GM19397 (cell line): ENCODE data around the gene HIF1AN.

Experiments
- ATAC-seq: cut with Tn5 transposase; IDR thresholded peaks from one replicate; pipeline ENCODE4 v1.9.1; 2021; ENCODE audit warnings: mild to moderate bottlenecking, moderate library complexity; ENCODE audit not compliant: unreplicated experiment

Gene HIF1AN

DNA sequence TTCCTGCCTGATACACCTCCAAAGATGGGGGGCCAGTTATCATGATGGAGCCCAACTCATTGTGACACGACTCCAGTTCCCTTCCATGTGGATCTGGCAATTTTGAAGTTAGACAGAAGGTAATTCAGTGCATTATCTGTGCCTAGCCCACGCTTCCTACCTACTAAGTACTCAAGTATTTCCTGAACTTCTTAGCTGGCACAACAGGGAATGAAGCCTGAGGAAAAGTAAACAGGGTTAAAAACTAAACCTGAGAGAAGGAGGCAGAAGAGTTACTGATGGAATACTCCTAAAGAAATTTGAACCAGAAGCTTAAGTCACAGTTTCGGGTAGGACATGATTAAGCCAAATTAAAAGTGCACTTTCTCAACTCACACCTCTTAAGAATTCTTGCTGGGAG, 14.9 kb upstream of the HIF1AN start:
- no peak for ATAC-seq

DNA sequence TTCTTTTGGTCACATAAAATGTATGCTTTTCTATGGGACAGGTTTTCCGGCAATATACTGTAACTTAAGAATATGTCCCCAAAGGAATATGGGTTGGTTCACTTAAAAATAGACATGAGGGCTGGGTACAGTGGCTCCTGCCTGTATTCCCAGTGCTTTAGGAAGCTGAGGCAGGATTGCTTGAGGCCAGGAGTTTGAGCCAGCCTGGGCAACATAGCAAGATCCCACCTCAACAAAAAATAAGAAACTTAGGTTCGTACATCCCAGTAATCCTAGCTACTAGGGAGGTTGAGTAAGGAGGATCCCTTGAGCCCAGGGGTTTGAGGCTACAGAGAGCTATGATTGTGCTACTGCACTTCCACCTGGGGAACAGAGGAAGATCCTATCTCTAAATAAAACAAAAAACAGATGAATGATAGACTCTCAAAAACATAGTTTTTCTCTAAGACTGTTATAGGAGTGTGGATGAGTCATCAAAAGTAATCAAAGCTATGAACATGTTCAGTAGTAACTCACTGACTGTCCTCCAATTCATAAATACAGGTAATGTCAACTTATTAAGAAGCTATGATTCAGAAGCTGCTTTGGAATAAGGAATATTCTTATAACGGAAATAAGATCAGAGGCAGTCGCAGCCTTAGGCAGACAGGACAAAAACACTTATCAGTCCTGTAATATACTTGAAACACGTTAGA, 13.5 kb upstream of the HIF1AN start:
- no peak for ATAC-seq

DNA sequence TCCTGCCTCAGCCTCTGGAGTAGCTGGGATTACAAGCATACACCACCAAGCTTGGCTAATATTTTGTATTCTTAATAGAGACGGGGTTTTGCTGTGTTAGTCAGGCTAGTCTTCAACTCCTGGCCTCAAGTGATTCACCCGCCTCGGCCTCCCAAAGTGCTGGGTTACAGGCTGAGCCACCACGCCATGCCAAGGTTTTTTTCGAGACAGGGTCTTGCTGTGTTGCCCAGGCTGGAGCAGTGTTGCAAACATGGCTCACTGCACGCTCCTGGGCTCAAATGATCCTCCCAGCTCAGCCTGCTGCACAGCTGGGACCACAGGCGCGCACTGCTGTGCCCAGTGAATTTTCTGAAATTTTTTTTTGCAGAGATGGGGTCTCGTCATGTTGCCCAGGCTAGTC, 12.8 kb upstream of the HIF1AN start:
- no peak for ATAC-seq

DNA sequence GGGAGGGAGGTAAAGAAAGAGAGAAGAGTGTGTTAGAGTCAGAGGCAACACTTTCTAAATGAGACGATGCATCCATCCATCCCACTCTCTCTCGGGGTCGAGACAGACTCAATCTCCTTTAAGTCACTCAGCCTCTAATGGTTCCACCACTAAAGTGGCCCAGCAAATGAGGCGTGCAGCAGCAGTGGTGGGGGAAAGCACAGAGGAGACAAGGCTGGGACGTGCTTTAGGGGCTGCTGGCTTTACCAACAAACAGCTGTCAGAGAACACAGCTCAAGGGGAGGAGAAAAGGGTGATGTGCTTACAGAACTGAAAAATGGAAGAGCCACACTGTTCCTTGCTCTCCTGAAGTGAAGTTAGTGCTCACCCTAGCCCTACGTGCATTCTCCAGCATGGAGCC, 11.5 kb upstream of the HIF1AN start:
- no peak for ATAC-seq

DNA sequence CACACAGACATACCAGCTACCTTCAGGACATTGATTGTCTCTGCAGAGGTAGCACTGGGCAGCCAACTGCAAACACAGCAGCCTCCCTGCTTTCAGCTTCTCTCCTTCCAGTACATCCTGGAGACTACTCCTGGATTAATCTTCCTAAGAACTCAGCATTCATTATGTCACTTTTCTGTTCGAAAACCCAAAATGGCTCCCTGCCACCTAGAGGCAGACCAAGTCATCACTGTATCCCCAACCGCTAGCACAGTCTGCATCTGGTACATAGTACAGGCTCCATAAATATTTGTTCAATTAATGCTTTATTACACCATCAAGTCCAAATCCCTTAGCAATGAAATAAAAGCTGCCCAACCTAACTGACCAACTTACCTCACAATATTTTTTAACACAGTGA, 11.1 kb upstream of the HIF1AN start:
- ATAC-seq = no peak

DNA sequence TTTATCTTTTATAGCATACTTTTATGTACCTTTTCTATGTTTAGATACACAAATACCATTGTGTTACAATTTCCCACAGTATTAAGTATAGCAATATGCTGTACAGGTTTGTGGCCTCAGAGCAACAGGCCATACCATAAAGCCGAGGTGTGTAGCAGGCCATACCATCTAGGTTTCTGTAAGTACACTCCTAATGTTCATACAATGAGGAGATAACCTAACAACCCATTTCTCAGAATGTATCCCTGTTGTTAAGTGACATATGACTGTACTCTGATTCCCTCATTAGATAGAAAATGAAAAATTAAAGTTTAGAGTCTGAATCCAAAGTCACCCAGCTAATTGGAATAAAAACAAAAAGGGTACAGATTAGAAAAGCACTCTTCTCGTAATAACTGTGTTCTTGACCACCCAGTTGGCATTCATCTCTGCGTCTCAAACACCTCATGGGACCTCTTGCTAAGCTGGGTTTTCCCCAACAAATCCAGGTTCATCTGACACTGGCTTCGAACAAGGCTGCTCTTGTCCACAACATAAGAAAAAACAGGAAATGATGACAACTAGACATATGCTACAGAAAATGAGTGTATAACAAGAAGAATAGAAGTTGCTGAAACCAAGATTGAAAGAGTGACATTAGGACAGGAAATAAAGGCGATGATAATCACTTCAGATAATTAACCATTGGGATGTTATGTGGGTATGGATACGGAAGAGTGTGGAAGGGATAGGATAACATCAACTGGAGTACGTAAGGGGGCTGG, 7.4 kb upstream of the HIF1AN start:
- no peak for ATAC-seq

DNA sequence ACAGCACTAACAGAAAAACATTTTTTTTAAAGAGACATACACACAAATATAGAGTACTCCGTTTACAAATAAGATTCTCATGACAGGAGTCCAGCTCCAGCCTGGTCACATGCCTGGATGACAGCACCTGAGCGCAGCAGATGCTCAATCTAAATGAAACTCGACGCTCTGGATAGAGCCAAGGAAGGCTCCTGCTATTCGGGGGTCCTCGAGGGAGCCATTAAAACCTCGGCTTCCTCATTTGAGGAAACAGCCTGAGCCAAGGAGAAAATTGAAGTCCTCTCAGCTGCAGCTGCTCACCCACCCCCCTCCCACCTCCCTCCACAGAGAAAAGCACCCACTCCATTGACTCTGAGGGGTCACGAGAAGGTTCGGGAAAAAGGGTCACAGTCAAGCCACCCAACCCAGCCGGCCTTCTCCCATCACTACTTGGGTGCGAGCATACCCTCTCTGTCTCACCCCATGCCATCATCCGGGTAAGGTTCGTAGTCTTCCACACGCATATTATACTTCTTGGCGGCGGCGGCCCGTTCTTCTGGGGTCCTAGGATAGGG, 6.7 kb upstream of the HIF1AN start:
- peak; percentile 16 for ATAC-seq

DNA sequence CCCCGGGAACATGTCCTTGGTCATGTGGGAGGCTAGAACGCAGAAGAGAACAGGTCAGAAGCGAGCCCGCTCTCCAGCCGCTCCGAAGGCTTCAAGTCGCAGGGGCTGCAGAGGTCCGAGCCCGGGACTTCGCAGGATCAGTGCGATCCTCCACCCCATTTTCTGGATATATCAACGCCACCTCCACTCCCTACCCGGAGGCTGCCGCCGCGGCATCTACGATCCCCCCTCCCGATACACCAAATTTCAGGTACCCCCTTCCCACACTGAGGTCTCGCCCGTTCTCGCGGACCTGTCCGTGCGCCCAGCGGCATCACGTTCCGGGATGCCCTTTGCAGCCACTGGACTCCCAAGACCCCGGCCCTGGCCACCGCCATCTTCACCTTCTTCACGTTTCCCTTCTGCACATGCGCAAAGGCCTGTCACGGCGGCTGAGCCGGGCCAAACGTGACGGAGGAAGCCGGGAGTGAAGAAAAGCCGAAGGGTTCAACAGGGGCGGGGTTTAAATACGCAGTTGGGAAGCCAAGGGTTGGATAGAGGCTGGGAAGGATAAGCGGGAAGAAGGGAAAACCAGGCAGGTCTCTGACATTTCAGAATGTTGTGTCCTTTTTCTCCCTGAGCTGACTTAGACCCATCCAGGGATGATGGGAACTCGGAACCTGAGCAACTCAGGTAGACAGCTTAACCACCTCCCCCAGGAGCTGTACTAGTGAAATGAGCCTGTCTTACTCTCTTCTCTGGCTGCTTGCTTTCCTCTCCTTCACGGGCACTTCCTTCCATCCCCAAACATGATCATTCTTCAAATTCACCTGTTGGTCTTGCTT, 6.1 kb upstream of the HIF1AN start, which contains the start of gene NDUFB8:
NDUFB8 (minus strand) TSS at position 397 of the 824 bp plus-strand sequence; CDS start at position 377, 20 bp downstream.
- ATAC-seq = peak; percentile 68

DNA sequence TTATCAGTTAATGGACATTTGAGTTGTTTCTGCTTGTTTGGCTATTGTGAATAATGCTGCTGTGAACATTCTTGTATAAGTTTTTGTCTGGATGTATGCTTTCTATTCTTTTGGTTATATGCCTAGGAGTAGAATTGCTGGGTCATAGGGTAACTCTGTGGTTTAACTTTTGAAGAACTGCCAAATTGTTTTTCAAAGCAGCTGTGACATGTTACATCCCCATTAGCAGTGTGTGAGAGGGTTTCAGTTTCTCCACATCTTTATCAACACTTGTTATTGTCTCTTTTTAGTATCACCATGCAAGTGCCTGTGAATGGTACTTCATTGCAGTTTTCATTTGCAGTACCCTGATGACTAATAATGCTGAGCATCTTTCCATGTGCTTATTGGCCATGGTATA, 4.0 kb upstream of the HIF1AN start:
- no peak for ATAC-seq

DNA sequence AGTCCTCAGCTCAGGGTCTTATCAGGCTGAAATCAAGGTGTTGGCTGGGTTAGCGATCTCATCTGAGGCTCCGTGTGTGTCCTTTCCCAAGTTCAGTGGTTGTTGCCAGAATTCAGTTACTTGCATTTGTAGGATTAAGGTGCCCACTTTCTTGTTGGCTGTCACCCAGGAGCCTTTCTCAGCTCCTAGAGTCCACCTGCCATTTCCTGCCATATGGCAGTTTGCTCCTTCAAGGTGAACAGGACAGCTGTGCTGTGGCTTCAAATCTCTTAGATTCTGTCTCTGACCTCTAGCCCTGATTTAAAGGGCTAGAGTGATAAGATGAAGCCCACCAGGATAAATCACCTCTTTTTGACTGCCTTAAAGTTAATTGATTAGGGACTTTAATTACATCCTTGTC, 1.0 kb upstream of the HIF1AN start:
- ATAC-seq = no peak

DNA sequence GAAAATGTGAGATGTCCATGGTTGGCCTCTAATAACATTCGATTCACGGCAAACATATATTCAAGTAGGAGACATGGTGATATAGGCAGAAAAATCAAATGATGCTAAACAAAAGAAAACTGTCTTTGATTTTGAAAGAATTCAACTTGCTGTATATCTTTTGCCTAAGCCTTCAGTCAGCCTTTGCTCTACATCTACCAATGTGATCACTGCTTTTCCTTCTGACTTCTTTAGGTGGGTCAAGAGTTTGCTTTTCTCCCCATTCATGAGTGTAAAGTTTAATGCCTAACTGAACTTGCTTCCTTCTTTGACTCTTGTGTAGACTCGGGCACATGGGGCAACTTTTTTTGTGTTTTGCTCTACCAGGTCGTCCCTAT, 417 bp upstream of the HIF1AN start:
- peak; percentile 7 for ATAC-seq

DNA sequence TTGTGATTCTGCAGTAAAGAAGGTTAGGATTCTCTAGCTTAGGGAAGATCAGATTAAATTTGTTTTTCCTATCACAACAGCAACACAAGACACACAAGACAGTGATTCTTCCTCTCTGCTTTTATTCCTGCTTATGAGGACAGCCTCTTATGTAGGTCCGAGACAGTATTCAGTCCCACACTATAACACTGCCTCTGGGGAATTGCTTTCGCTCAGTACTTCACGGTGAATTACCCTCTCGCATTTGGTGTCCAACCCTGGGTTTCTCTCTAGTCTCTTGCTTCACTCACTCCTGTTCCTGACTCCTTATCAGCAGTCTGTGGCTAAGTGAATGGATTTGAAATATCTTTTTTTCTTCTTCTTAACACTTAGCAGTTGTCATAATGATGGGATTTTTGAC, 1.7 kb downstream of the HIF1AN start:
- no peak for ATAC-seq

DNA sequence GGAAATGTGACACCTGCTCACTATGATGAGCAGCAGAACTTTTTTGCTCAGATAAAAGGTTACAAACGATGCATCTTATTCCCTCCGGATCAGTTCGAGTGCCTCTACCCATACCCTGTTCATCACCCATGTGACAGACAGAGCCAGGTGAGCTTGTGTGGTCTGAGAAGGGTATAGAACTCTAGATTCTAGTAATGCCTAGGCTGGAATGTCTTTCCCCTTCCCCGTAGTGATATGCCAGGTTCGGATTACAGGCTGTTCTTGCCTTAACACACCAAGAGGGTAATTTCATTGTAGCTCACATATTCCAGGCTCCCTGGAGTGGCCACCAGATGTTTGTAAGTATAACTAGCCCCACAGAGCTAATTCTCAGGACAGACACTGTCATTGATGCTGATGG, 9.2 kb downstream of the HIF1AN start:
- ATAC-seq = no peak

DNA sequence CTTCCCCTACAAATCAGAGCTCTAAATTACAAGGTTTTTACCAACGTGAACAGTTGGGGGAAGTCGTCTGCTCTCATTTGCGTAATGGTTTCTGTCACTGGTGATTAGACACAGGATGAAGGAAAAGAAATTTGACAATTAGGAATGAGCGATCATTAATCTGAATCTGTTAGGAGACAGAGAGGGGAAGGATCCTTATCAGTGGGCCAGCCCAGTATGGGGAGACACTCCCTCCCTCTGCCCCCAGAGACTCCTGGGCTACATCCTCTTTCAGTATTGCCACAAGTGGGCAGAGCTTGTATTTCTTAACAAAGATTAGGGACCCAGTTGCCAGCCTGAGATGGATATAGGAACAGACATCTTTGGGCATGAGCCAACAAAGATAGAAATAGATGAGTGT, 15.5 kb downstream of the HIF1AN start:
- ATAC-seq = no peak

DNA sequence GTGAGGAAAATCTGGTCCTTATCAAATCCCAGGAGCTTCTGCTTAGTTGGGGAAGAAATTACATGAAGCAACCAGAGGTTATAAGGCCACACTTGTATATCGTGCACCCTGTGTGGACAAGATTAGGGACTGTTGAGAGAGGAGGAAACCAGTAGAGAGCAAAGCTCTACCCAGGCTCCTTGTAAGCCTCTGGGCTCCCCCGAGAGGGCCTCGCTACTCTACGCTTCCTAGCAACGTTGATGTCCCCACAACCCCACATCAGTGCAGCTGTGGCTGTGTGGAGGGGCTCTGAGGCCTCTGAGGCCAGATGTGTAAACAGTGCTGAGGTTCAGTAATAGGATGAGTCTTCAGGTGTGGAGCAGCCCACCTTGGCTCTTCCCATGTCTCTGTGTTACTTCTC, 16.0 kb downstream of the HIF1AN start:
- ATAC-seq = no peak

DNA sequence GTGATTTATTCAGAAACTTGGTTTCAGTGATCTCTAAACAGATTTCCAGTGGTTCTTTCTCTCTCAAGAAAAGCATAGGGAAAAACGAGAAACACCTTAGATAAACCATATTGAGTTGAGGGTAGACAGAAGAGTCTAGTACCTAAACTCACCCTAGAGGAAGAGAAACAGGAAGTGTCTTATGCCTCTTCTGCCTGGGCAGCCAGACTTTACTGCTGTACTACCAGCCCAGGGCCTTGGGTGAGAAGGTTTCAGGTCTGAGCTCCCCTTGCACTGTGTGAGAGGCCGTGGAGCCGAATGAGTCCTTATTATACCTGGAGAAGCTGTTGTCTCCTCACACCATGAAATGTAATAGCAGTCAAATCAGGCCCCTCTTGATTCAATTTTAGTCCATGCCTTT, 18.2 kb downstream of the HIF1AN start:
- ATAC-seq = no peak

DNA sequence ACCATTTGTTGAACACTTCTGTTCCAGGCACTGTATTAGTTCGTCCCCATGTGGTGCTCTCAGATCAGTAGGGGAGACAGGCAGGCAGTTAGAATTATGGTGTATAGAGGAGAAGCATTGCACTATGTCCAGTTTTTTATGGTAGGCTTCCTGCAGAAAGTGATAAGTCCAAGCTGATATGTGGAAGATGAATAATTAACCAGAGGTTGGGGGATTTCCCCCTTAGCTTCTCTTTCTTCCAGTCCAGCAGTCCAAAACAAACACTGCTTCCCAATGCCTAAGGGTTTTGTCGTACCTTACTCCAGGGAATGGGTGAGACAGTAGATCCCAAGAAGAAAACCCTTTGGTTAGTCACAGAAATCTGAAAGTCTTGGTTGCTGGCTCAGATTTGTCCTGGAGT, 19.2 kb downstream of the HIF1AN start:
- ATAC-seq = no peak

DNA sequence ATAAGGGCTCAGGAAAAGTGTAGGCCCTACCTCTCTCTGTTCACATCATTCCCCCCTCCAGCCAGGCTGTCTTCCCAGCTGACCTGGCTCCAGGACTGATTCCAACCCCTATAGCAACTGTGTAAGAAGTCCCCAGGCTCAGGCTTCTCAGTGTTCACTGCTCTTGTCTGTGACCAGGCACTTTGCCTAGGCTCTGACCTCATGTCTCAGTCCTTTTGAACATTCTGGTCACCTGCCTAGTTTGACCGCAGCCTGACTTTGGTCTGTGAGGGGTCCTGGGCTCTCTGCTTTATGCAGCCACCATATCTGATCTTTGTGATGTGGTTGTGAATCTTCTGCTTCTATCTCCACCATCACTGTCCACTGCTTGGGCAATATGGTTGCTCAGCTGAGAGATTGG, 24.5 kb downstream of the HIF1AN start:
- no peak for ATAC-seq

DNA sequence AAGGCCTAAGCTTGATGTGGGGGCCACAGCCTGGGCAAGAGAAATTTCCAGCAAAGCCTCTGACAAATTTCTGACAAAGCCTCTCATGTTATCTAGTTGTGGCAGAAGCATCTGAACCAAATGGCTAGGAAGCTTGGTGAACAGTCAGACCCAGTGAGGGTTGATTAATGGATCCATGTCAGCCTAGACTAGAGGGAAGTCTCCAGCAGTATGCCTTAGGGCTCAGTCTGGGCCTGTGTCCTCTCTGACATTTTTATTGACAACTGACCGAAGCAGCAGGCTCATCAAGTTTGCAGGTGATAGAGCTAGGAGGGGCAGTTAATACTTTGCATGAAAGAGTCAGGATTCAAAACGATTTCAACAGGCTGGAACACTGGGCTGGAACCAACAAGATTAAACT, 25.3 kb downstream of the HIF1AN start:
- ATAC-seq = no peak

DNA sequence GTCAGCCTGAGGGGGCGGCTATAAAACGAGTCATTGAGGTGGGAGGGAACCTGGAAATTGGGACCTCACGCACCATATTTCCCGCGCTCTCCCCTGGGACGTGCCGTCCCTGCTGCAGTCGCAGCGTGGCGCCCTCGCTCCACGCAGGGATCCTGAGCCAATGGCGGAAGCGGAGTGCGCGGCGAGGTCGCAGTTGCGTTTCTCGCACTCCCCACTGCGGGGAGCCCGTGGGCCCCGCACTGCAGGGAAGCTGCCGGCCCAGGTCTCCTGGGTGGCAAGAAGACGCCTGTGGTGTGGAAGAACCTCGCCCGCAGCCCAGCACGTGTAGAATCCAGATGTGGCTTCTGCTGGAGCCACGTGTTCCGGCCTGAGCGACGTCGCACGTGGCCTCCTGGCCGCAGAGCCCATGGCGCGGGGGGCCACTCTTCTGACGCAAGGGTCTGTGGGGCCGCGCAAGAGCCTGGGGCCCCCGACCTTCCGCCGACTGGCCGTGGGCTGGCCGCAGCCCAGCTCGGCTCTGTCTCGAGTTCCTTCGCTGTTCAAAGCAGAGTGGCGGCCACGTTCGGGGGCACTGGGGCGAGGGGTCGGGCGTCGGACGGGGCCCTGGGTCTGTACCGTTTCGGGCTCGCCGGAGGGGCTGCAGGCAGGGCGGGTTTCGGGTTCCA, 26.4 kb downstream of the HIF1AN start:
- no peak for ATAC-seq
